CD14-positive monocyte (primary cell): ENCODE data around the gene ACP7. TPM values are rescaled to one million over a fixed set of nuclear protein-coding genes. Genes with fewer than 3 reads are reported as not detected.

Experiments used
- DNase-seq, 3 donors: peaks; one replicate each; pipeline ENCODE4 v3.0.0-alpha.2; 2011 to 2022
- H2AFZ ChIP-seq: 2 replicates; pipeline ENCODE4 v1.6.0; 2012; ENCODE audit warnings: mild to moderate bottlenecking, low read depth, low read length, inconsistent platforms; ENCODE audit not compliant: insufficient read depth, poor library complexity, severe bottlenecking
- H3K27ac ChIP-seq, 2 donors: 1 replicate in 1 of 2; 2 replicates in 1 of 2; pipeline ENCODE4 v1.5.1; 2012 to 2013; ENCODE audit warnings: low read length in 2 of 2, control low read depth in 1 of 2, inconsistent platforms in 1 of 2, low read depth in 1 of 2, mild to moderate bottlenecking in 1 of 2
- H3K27me3 ChIP-seq, 2 donors: one replicate each; pipeline versions ENCODE4 v1.6.0 to v1.6.1; 2011 to 2013; ENCODE audit warnings: low read length in 2 of 2; ENCODE audit not compliant: control insufficient read depth in 2 of 2, insufficient read depth in 2 of 2
- H3K36me3 ChIP-seq, 2 donors: replicated peaks in 1 of 2; 1 replicate in 1 of 2; 2 replicates in 1 of 2; pipeline versions ENCODE4 v1.5.1 to v1.6.1; 2012 to 2013; ENCODE audit warnings: low read length in 2 of 2, control low read depth in 1 of 2, inconsistent platforms in 1 of 2, mild to moderate bottlenecking in 1 of 2; ENCODE audit not compliant: insufficient read depth in 2 of 2, control insufficient read depth in 1 of 2
- H3K4me1 ChIP-seq, 2 donors: 1 replicate in 1 of 2; 2 replicates in 1 of 2; pipeline versions ENCODE4 v1.5.1 to v1.6.1; 2012 to 2013; ENCODE audit warnings: low read length in 2 of 2, control low read depth in 1 of 2, inconsistent platforms in 1 of 2, mild to moderate bottlenecking in 1 of 2, moderate library complexity in 1 of 2; ENCODE audit not compliant: insufficient read depth in 2 of 2, control insufficient read depth in 1 of 2
- H3K4me2 ChIP-seq: replicated peaks from 2 replicates; pipeline ENCODE3; 2012; ENCODE audit warnings: low read length, moderate library complexity, mild to moderate bottlenecking; ENCODE audit not compliant: poor library complexity, severe bottlenecking; ENCODE audit errors: extremely low read depth
- H3K4me3 ChIP-seq, 3 experiments: fragments of 200-600 bp in 1 of 3; sonication (generic) in 1 of 3; replicated peaks in 1 of 3; 1 replicate in 2 of 3; 2 replicates in 1 of 3; pipeline ENCODE4 v1.5.1; 2011 to 2013; ENCODE audit warnings: low read length in 3 of 3, mild to moderate bottlenecking in 3 of 3, control low read depth in 2 of 3, low read depth in 2 of 3, inconsistent platforms in 1 of 3, moderate library complexity in 1 of 3
- H3K79me2 ChIP-seq: 2 replicates; pipeline ENCODE4 v1.6.0; 2012; ENCODE audit warnings: mild to moderate bottlenecking, control low read depth, inconsistent platforms, low read length, moderate library complexity; ENCODE audit not compliant: insufficient read depth
- H3K9ac ChIP-seq: 2 replicates; pipeline ENCODE4 v1.6.0; 2017; ENCODE audit warnings: low read length, mild to moderate bottlenecking; ENCODE audit not compliant: insufficient read depth, poor library complexity, severe bottlenecking
- H3K9me3 ChIP-seq, 2 donors: replicated peaks in 1 of 2; 1 replicate in 1 of 2; 2 replicates in 1 of 2; pipeline versions ENCODE4 v1.5.1 to v1.6.1; 2012 to 2013; ENCODE audit warnings: low read length in 2 of 2, control low read depth in 1 of 2; ENCODE audit not compliant: control insufficient read depth in 1 of 2, insufficient read depth in 1 of 2
- H4K20me1 ChIP-seq: 2 replicates; pipeline ENCODE4 v1.6.0; 2012; ENCODE audit warnings: mild to moderate bottlenecking, low read length, control low read depth, moderate library complexity; ENCODE audit not compliant: insufficient read depth
- H3K27ac Mint-ChIP-seq, 7 donors: one replicate each; pipeline ENCODE4 v1.8.0; 2020; ENCODE audit warnings: mild to moderate bottlenecking in 7 of 7, mixed read lengths in 7 of 7, moderate library complexity in 6 of 7, inconsistent platforms in 2 of 7
- H3K27me3 Mint-ChIP-seq, 3 donors: one replicate each; pipeline ENCODE4 v1.8.0; 2021 to 2022; ENCODE audit warnings: low read depth in 3 of 3, mild to moderate bottlenecking in 3 of 3, mixed read lengths in 3 of 3, moderate library complexity in 3 of 3, inconsistent platforms in 1 of 3
- H3K36me3 Mint-ChIP-seq, 2 donors: one replicate each; pipeline ENCODE4 v1.8.0; 2020; ENCODE audit warnings: mixed read lengths in 2 of 2, inconsistent platforms in 1 of 2, mild to moderate bottlenecking in 1 of 2
- H3K4me1 Mint-ChIP-seq: one replicate; pipeline ENCODE4 v1.8.0; 2020; ENCODE audit warnings: mild to moderate bottlenecking, mixed read lengths
- H3K4me3 Mint-ChIP-seq, 2 donors: one replicate each; pipeline ENCODE4 v1.8.0; 2020; ENCODE audit warnings: mild to moderate bottlenecking in 2 of 2, mixed read lengths in 2 of 2, moderate library complexity in 1 of 2
- H3K9me3 Mint-ChIP-seq, 7 donors: one replicate each; pipeline ENCODE4 v1.8.0; 2020 to 2022; ENCODE audit warnings: mixed read lengths in 7 of 7, mild to moderate bottlenecking in 6 of 7, moderate library complexity in 6 of 7, inconsistent platforms in 2 of 7
- CTCF ChIP-seq: fragments of 200-600 bp; IDR thresholded peaks from one replicate; pipeline ENCODE4 v1.8.0; 2022; ENCODE audit warnings: antibody characterized with exemption, mild to moderate bottlenecking
- WGBS: methylation state at CpG from one replicate; pipeline ENCODE4 v1.1.5; 2013; ENCODE audit warnings: missing lambda C conversion rate; ENCODE audit not compliant: insufficient coverage; 5-methylcytosine and 5-hydroxymethylcytosine counted together
- intact Hi-C, 2 donors: fragments of 100-400 bp; cut with micrococcal nuclease; formaldehyde crosslinking; loops; one replicate each; pipeline versions ENCODE4 v1.15.0 to v1.15.1; 2023
- polyA plus RNA-seq, 3 donors: library from polyadenylated mRNA; depleted of rRNA in 1 of 3; unstranded in 2 of 3; stranded (reverse) in 1 of 3; fragments of 300-500 nt in 2 of 3; fragments of >200 nt in 1 of 3; fragmentation: Illumina TruSeq in 2 of 3; gene quantifications; 1 replicate in 2 of 3; 2 replicates in 1 of 3; pipeline ENCODE4 v1.2.3, GENCODE V29; 2012 to 2021

Gene ACP7
- polyA plus RNA-seq, 3 donors: not detected

- intact Hi-C loops: no loop called here
- H3K27me3 Mint-ChIP-seq: peaks cover 47 to 61% (median 59%) of the 10 kb centered on the region in 3 donors
- no peak overlapping the region for H2AFZ ChIP-seq
- WGBS: 80% methylated on average over 2 of the region's 7 CpGs
- no peaks in the 10 kb centered on the region for H3K36me3 ChIP-seq
- H3K27ac ChIP-seq: no peak overlapping the region
- no peaks in the 10 kb centered on the region for H3K36me3 Mint-ChIP-seq
- TF ChIP-seq CTCF: no peak
- peaks cover 0 to 7% of the 10 kb centered on the region in 2 donors for H3K9me3 ChIP-seq
- peaks cover 6% of the 10 kb centered on the region for H3K4me1 Mint-ChIP-seq
- H3K27me3 ChIP-seq: peaks cover 27 to 47% of the 10 kb centered on the region in 2 donors
- DNase-seq: no peak
- no peak overlapping the region for H3K4me3 ChIP-seq
- peaks cover 0 to 5% (median 3%) of the 10 kb centered on the region in 7 donors for H3K9me3 Mint-ChIP-seq
- H3K4me1 ChIP-seq: no peaks in the 10 kb centered on the region
- no peaks in the 10 kb centered on the region for H4K20me1 ChIP-seq
- no peak overlapping the region for H3K4me3 Mint-ChIP-seq
- H3K27ac Mint-ChIP-seq: no peak overlapping the region
- H3K9ac ChIP-seq: no peak overlapping the region
- H3K4me2 ChIP-seq: no peak overlapping the region
- H3K79me2 ChIP-seq: no peaks in the 10 kb centered on the region
These were observed 2.0 kb upstream of the ACP7 start for GRCh38 chr19:39082167-39082566.

GRCh38 chr19:39082745-39083598 is 1.2 kb upstream of the ACP7 start:
- Histone ChIP-seq H3K4me2 (no peak overlapping the region), H3K4me1 (no peaks in the 10 kb centered on the region), H3K27ac (no peak overlapping the region), H2AFZ (no peak overlapping the region), H3K36me3 (no peaks in the 10 kb centered on the region), H3K27me3 (peaks cover 27 to 47% of the 10 kb centered on the region in 2 donors), H3K79me2 (no peaks in the 10 kb centered on the region), H3K4me3 (no peak overlapping the region), H3K9me3 (peaks cover 0 to 7% of the 10 kb centered on the region in 2 donors), H4K20me1 (no peaks in the 10 kb centered on the region), H3K9ac (peak overlapping the region; percentile 21)
- H3K27ac Mint-ChIP-seq: no peak overlapping the region
- H3K4me3 Mint-ChIP-seq: peak overlapping the region in 1 of 2 donors; percentile 57
- peaks cover 49 to 65% (median 59%) of the 10 kb centered on the region in 3 donors for H3K27me3 Mint-ChIP-seq
- H3K36me3 Mint-ChIP-seq: no peaks in the 10 kb centered on the region
- peaks cover 0 to 5% (median 3%) of the 10 kb centered on the region in 7 donors for H3K9me3 Mint-ChIP-seq
- WGBS: 17% methylated on average over 6 of the region's 15 CpGs
- peaks cover 6% of the 10 kb centered on the region for H3K4me1 Mint-ChIP-seq
- intact Hi-C loops: no loop called here
- TF ChIP-seq CTCF: no peak
- no peak for DNase-seq
